Stimulated activated CD4-positive, alpha-beta T cell treated with anti-CD3 and anti-CD28 coated beads, Interleukin-12 subunit alpha, Interleukin-12 subunit beta, amount 100 ng/mL, for 4 hours (primary cell): Measurements from ENCODE around the gene TMEM258.

Experiments
- DNase-seq: peaks from one replicate; pipeline ENCODE4 v3.0.0-alpha.2; 2020

The TMEM258 gene

GRCh38 chr11:61774411-61774810 lies 18.0 kb downstream of the TMEM258 start:
- no peak for DNase-seq

GRCh38 chr11:61773809-61774208 lies 18.6 kb downstream of the TMEM258 start:
- DNase-seq: no peak

GRCh38 chr11:61773356-61773755 lies 19.0 kb downstream of the TMEM258 start:
- no peak for DNase-seq

GRCh38 chr11:61771985-61772455 lies 20.4 kb downstream of the TMEM258 start:
- DNase-seq: no peak

GRCh38 chr11:61771195-61771894 lies 21.1 kb downstream of the TMEM258 start:
- no peak for DNase-seq

GRCh38 chr11:61769946-61770683 lies 22.3 kb downstream of the TMEM258 start:
- DNase-seq: no peak

- DNase-seq: no peak
These were observed 23.1 kb downstream of the TMEM258 start for GRCh38 chr11:61769169-61769920.

GRCh38 chr11:61768376-61769076 lies 23.9 kb downstream of the TMEM258 start:
- no peak for DNase-seq

- no peak for DNase-seq
These were observed 26.0 kb downstream of the TMEM258 start for GRCh38 chr11:61766353-61766841.

- no peak for DNase-seq
These were observed 26.7 kb downstream of the TMEM258 start for GRCh38 chr11:61765550-61766253.

- DNase-seq: no peak
These were observed 27.7 kb downstream of the TMEM258 start for GRCh38 chr11:61764606-61765260.

GRCh38 chr11:61763930-61764605 lies 28.3 kb downstream of the TMEM258 start:
- DNase-seq: no peak

- DNase-seq: no peak
These were observed 29.6 kb downstream of the TMEM258 start for GRCh38 chr11:61762798-61763197.

- no peak for DNase-seq
These were observed 30.2 kb downstream of the TMEM258 start for GRCh38 chr11:61762223-61762615.

GRCh38 chr11:61761440-61762222 lies 30.8 kb downstream of the TMEM258 start:
- DNase-seq: no peak

GRCh38 chr11:61760946-61761345 lies 31.5 kb downstream of the TMEM258 start:
- no peak for DNase-seq

- no peak for DNase-seq
These were observed 35.1 kb downstream of the TMEM258 start for GRCh38 chr11:61757213-61757862.

GRCh38 chr11:61756452-61757212 lies 35.8 kb downstream of the TMEM258 start:
- DNase-seq: no peak

- no peak for DNase-seq
These were observed 36.3 kb downstream of the TMEM258 start for GRCh38 chr11:61756147-61756451.
